ENCODE data around the gene PRR23C. TPM values are rescaled to one million over a fixed set of nuclear protein-coding genes. Genes with fewer than 3 reads are reported as not detected.

The PRR23C gene
- total RNA-seq, 1 experiment from 2014 or later = not detected

GRCh38 chr3:139087621-139088020, 42.9 kb upstream of the PRR23C start:
- POLR2A ChIA-PET = no interaction called here
- CTCF ChIA-PET = no interaction called here
- no TSS peak for BruUV-seq (replicated peaks)

More at GRCh38 chr3:139087621-139088020, 42.9 kb upstream of the PRR23C start:
- H3K4me2 ChIP-seq (ENCODE audit: low read length) = no peak overlapping the region
- H3K4me3 ChIP-seq (replicated peaks in 1 of 2; ENCODE audit: low read depth in 1 of 2, low read length in 2 of 2) = no peak overlapping the region
- no peaks in the 10 kb centered on the region for H4K20me1 ChIP-seq (ENCODE audit: insufficient read depth)
- H3K9me3 ChIP-seq (ENCODE audit: control insufficient read depth in 1 of 2, insufficient read depth in 1 of 2, low read depth in 1 of 2, low read length in 2 of 2) = no peaks in the 10 kb centered on the region
- H2AFZ ChIP-seq (ENCODE audit: low read depth, low read length, poor library complexity, severe bottlenecking) = no peak overlapping the region
- no peaks in the 10 kb centered on the region for H3K79me2 ChIP-seq (ENCODE audit: insufficient read depth, low read length)
- no peak for TF ChIP-seq POLR2A (IDR thresholded peaks at IDR 0.05; ENCODE audit: borderline replicate concordance, extremely low read depth, insufficient read depth, insufficient read length)
- TF ChIP-seq ZNF274 (IDR thresholded peaks at IDR 0.05; ENCODE audit: low read depth, low read length) = no peak
- no peak for TF ChIP-seq RAD21 (IDR thresholded peaks at IDR 0.05; ENCODE audit: low read depth)
- TF ChIP-seq REST (IDR thresholded peaks at IDR 0.05; ENCODE audit: low read depth) = no peak
- no peak for TF ChIP-seq FOSL1 (IDR thresholded peaks at IDR 0.05; ENCODE audit: low read depth)
- TF ChIP-seq EZH2 (IDR thresholded peaks at IDR 0.05) = no peak
- no peak for TF ChIP-seq SIN3A (IDR thresholded peaks at IDR 0.05; ENCODE audit: low read depth)
- no peak for TF ChIP-seq ELF1 (IDR thresholded peaks at IDR 0.05; ENCODE audit: borderline replicate concordance, low read depth)
- intact Hi-C loops (cut with micrococcal nuclease) = no loop called here
- no peak overlapping the region for H3K27ac ChIP-seq (ENCODE audit: low read depth, low read length)
- H3K9ac ChIP-seq (ENCODE audit: low read length) = no peak overlapping the region
- RAD21 ChIA-PET (ENCODE audit: low non-redundant PET in 1 of 2, low total read pairs in 2 of 2, uncharacterized antibody in 2 of 2, unreplicated experiment in 2 of 2) = no interaction called here
- DNase-seq (ENCODE audit: low read depth, low spot score) (no peak), ATAC-seq (no peak)
- H3K4me1 ChIP-seq (ENCODE audit: control insufficient read depth in 1 of 2, insufficient read depth in 2 of 2, low read length in 2 of 2) = no peaks in the 10 kb centered on the region
- H3K27me3 ChIP-seq (ENCODE audit: insufficient read depth, low read length) = no peaks in the 10 kb centered on the region
- H3K36me3 ChIP-seq (ENCODE audit: control insufficient read depth in 1 of 2, insufficient read depth in 2 of 2, low read length in 2 of 2) = no peaks in the 10 kb centered on the region
- no peaks in the 10 kb centered on the region for H3K9me2 ChIP-seq (ENCODE audit: insufficient read depth)

All from HCT116 (cell line).